ENCODE measurements around the gene SSTR3.

GRCh38 chr22:37192204-37192603 lies 20.1 kb downstream of the SSTR3 start:
- TF ChIP-seq CTCF (IDR thresholded peaks at IDR 0.05; ENCODE audit: low read depth, low read length, poor library complexity, severe bottlenecking): no peak
- TF ChIP-seq EZH2phosphoT487 (IDR thresholded peaks at IDR 0.05; ENCODE audit: borderline replicate concordance, low read length): no peak

Data from DOHH2 (cell line).